Vagina (tissue), 2 donors: ENCODE results near the gene TPPP. TPM values are rescaled to one million over a fixed set of nuclear protein-coding genes. Genes with fewer than 3 reads are reported as not detected.

Experiments used
- DNase-seq, 2 donors: peaks; one replicate each; pipeline ENCODE4 v3.0.0-alpha.2; 2017; ENCODE audit errors: extremely low spot score in 2 of 2
- H3K27ac ChIP-seq: fragments of 200-600 bp; sonication (generic); one replicate; pipeline ENCODE4 v1.5.1; 2019
- H3K27me3 ChIP-seq: fragments of 200-600 bp; sonication (generic); one replicate; pipeline ENCODE4 v1.5.1; 2019
- H3K36me3 ChIP-seq, 2 donors: fragments of 200-600 bp; sonication (generic); one replicate each; pipeline ENCODE4 v1.5.1; 2017 to 2019
- H3K4me1 ChIP-seq: fragments of 200-600 bp; sonication (generic); one replicate; pipeline ENCODE4 v1.5.1; 2019
- H3K4me3 ChIP-seq, 2 donors: fragments of 200-600 bp; sonication (generic); 1 replicate in 1 of 2; 2 replicates in 1 of 2; pipeline ENCODE4 v1.5.1; 2016 to 2019
- H3K9me3 ChIP-seq: fragments of 200-600 bp; sonication (generic); one replicate; pipeline ENCODE4 v1.5.1; 2019
- POLR2A ChIP-seq, 2 donors: fragments of 450-650 bp; IDR thresholded peaks; one replicate each; pipeline ENCODE4 v1.6.1; 2017; ENCODE audit warnings: antibody characterized with exemption in 2 of 2, mild to moderate bottlenecking in 2 of 2, moderate library complexity in 2 of 2
- POLR2AphosphoS5 ChIP-seq, 2 donors: sonication (generic); formaldehyde crosslinking; IDR thresholded peaks; one replicate each; pipeline ENCODE4 v1.9.0; 2017; ENCODE audit warnings: antibody characterized with exemption in 2 of 2, mild to moderate bottlenecking in 2 of 2, low read depth in 1 of 2; ENCODE audit not compliant: insufficient read depth in 1 of 2
- intact Hi-C: fragments of 100-400 bp; cut with DNase I; formaldehyde crosslinking; loops from one replicate; pipeline ENCODE4 v1.15.1; 2023
- total RNA-seq: library from RNA; depleted of rRNA; stranded (reverse); fragments of >200 nt; gene quantifications from one replicate; pipeline ENCODE4 v1.2.3, GENCODE V29; 2016
- TF ChIP-seq, protein P1 (sequence below), 3 experiments: fragments of 450-650 bp in 2 of 3; fragments of 200-600 bp in 1 of 3; sonication (generic) in 1 of 3; IDR thresholded peaks; one replicate each; pipeline ENCODE4 v1.5.1; 2017 to 2019; ENCODE audit warnings: antibody characterized with exemption in 3 of 3, mild to moderate bottlenecking in 2 of 3, moderate library complexity in 2 of 3

The TPPP gene
- total RNA-seq, 1 donor from 2014 or later, result 4.7 TPM

DNA sequence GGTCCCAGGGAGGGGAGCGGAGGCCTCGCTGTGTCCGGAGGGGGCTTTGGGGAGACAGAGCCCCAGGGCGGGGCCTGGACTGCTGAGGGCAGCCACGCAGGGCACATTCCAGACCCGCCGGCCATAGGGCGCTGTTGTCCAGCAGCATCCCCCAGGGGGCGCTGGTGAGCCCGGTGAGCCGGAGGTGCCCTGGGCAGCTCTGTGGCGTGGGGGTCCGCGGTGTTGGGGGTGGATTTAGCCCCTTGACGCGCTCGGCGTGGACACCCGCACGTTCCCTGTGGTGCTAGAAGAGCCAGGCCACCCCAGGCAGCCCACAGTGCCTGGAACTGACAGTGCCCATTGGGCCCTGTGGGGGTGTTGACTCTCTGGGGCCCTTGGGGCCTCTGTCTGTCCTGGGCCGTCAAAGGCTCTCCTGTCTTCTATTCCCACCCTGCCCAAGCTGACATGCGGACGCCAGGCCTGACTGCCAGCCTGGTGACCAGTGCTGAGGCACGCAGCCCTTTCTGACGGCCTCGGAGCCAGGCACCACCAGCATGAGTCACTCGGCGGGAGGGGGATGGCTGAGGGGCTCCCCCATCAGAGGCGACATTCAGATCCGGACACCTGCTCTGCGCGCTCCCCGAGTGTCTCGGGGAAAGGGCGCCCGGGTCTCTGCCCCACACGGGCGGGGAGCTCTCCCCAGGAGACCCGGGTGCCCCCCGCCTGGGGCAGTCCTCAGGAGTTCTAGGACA is 23.9 kb downstream of the TPPP start:
- H3K27ac ChIP-seq, result no peak overlapping the region

GRCh38 chr5:668283-668995 is 24.7 kb downstream of the TPPP start:
- H3K4me3 ChIP-seq, result no peak overlapping the region
- intact Hi-C loops, result loop anchor here (2.0 kb wide), 1 partner anchor 40 kb away; no protein-coding TSS in a partner anchor
- no peak for TF ChIP-seq POLR2A (IDR thresholded peaks at IDR 0.05)
- TF ChIP-seq, protein P1, sequence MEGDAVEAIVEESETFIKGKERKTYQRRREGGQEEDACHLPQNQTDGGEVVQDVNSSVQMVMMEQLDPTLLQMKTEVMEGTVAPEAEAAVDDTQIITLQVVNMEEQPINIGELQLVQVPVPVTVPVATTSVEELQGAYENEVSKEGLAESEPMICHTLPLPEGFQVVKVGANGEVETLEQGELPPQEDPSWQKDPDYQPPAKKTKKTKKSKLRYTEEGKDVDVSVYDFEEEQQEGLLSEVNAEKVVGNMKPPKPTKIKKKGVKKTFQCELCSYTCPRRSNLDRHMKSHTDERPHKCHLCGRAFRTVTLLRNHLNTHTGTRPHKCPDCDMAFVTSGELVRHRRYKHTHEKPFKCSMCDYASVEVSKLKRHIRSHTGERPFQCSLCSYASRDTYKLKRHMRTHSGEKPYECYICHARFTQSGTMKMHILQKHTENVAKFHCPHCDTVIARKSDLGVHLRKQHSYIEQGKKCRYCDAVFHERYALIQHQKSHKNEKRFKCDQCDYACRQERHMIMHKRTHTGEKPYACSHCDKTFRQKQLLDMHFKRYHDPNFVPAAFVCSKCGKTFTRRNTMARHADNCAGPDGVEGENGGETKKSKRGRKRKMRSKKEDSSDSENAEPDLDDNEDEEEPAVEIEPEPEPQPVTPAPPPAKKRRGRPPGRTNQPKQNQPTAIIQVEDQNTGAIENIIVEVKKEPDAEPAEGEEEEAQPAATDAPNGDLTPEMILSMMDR (IDR thresholded peaks at IDR 0.05), result no peak
- no peak for TF ChIP-seq POLR2AphosphoS5 (IDR thresholded peaks at IDR 0.05; ENCODE audit: insufficient read depth in 1 of 2, low read depth in 1 of 2)
- no peak overlapping the region for H3K27ac ChIP-seq
- peaks cover 25% of the 10 kb centered on the region for H3K4me1 ChIP-seq
- H3K36me3 ChIP-seq, result peaks cover 0 to 5% of the 10 kb centered on the region in 2 donors
- H3K27me3 ChIP-seq, result no peaks in the 10 kb centered on the region
- H3K9me3 ChIP-seq, result no peaks in the 10 kb centered on the region
- no peak for DNase-seq

More for the DNA sequence above, 23.9 kb downstream of the TPPP start:
- peaks cover 0 to 5% of the 10 kb centered on the region in 2 donors for H3K36me3 ChIP-seq
- no peak overlapping the region for H3K4me3 ChIP-seq
- no peak for DNase-seq
- no peaks in the 10 kb centered on the region for H3K9me3 ChIP-seq
- intact Hi-C loops, result loop anchor here (2.0 kb wide), 1 partner anchor 40 kb away; no protein-coding TSS in a partner anchor
- H3K27me3 ChIP-seq, result no peaks in the 10 kb centered on the region
- H3K4me1 ChIP-seq, result peaks cover 34% of the 10 kb centered on the region
- no peak for TF ChIP-seq POLR2AphosphoS5 (IDR thresholded peaks at IDR 0.05; ENCODE audit: insufficient read depth in 1 of 2, low read depth in 1 of 2)
- TF ChIP-seq, protein P1 (IDR thresholded peaks at IDR 0.05), result peak; percentile 26 to 46 (median 29)

DNA sequence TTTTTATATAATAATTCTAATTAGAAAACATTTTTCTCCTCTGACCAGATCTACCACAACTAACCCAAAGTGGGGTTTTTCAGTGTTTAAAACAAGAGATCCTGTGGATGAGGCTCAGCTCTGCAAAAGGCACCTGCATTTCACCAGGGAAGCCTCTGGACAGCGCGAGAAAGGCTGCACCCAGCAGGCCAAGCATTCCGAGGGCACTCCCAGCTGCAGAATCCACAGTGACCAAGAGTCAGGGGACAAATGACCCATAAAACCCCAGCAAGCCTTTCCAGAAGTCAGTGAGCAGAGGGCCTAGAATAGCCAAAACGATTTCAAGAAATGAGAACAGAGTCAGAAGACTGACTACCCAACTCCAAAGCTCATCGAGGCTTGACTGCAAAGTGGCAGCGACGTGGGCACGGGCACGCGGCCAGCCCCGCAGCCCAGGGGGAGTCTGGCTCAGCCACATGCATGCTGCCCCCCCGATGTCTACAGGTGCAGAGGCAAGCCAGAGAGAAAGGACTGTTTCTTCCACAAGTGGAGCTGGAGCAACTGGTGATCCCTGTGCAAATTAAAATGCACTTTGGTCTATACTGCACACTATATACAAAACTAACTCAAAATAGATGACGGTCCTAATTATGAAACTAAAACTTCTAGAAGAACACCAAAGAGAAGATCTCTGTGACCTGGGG is 26.2 kb downstream of the TPPP start:
- Histone ChIP-seq H3K4me3 (no peak overlapping the region), H3K4me1 (peaks cover 11% of the 10 kb centered on the region), H3K27ac (no peak overlapping the region), H3K36me3 (peaks cover 0 to 5% of the 10 kb centered on the region in 2 donors), H3K9me3 (no peaks in the 10 kb centered on the region), H3K27me3 (no peaks in the 10 kb centered on the region)
- no peak for DNase-seq
- TF ChIP-seq POLR2A (IDR thresholded peaks at IDR 0.05) (no peak), POLR2AphosphoS5 (IDR thresholded peaks at IDR 0.05; ENCODE audit: insufficient read depth in 1 of 2, low read depth in 1 of 2) (no peak)
- TF ChIP-seq, protein P1 (IDR thresholded peaks at IDR 0.05), result no peak
- intact Hi-C loops, result no loop called here

DNA sequence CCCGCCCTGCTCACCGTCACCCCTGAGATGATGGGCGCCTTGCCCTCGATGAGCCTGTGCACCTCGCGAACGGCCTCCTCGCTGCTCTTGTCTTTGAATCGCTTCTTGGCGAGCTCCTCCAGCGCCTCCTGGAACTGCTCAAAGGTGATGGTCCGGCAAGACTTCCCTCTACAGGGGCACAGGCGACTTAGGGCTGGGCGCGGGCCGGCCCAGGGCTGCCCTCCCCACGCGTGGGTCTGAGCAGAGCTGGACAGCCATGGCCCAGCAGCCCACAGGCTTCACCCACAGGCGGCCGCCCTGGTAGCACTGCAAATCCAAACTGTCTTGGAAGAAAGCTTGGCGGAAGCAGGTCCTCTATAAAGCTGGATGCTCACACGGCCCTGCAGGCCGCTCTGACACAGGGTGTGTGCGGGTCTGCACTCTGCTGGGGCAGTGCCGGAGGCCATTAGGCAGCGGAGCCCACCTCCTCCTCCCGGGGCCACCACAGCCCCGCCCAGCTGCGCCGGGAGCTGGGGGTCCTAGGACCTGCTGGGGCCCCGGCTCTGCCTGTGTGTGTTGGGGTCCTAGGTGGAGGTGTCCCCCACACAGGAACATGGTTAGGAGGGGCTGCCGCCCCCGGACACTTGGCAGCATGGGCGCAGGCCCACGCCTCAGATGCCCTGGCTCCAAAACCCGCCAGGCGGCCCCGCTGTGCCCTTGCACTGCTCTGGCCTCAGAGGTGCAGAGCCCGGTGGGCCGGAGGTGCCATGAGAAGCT is 27.0 kb downstream of the TPPP start:
- no peaks in the 10 kb centered on the region for H3K27me3 ChIP-seq
- H3K27ac ChIP-seq, result no peak overlapping the region
- intact Hi-C loops, result no loop called here
- DNase-seq, result no peak
- no peak for TF ChIP-seq POLR2A (IDR thresholded peaks at IDR 0.05)
- TF ChIP-seq, protein P1 (IDR thresholded peaks at IDR 0.05), result no peak
- TF ChIP-seq POLR2AphosphoS5 (IDR thresholded peaks at IDR 0.05; ENCODE audit: insufficient read depth in 1 of 2, low read depth in 1 of 2), result no peak
- H3K36me3 ChIP-seq, result peaks cover 0 to 5% of the 10 kb centered on the region in 2 donors
- peaks cover 2% of the 10 kb centered on the region for H3K4me1 ChIP-seq
- H3K4me3 ChIP-seq, result no peak overlapping the region
- no peaks in the 10 kb centered on the region for H3K9me3 ChIP-seq
